Measurements from ENCODE around the gene CHAF1A. TPM values are rescaled to one million over a fixed set of nuclear protein-coding genes. Genes with fewer than 3 reads are reported as not detected.
A peak's percentile ranks its signal among the peaks of the same experiment; 100 is the strongest.

CHAF1A gene
- total and polyA plus RNA-seq, 7 experiments from 2014 or later = 3.2 to 71.2 (median 12.4) TPM

DNA sequence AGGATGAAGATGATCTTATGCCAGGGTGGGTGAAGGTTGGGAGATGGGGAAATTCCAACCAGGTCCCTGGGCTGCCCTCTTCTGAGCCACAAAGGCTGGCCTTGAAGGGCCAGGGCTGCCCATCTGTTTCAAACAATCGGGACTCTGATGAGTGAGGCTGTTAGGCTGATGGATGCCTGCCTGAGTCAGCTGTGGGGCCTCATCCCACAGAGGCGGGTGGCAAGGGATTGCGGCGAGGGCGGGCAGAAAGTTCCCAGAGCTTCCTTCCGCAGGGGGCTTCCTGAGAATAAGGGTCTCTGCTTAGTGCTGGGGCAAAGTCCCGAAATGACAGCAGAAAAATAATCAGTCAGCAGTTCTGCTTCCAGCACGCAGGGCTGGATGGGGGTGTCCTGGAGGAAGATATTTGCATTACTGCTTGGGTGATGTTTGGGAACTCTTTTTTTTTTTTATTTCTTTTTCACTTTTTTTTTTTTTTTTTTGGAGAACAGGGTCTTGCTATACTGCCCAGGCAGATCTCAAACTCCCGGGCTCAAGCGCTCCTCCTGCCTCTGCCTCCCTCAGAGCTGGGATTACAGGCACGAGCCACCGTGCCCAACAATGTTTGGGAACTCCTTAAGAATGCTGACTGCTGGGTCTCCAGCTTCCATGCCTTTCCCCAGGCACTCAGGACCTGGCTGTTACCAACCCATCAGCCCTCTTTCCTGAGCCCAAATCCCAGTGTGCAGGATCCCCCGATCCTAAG is 16.2 kb upstream of the CHAF1A start:
- no peak overlapping the region for H3K4me3 Mint-ChIP-seq
- ChIA-PET POLR2A (no interaction called here), CTCF (interaction anchor here (0.8 kb wide), 1 partner anchor 22 kb away, joined by 3 read pairs; no protein-coding TSS in a partner anchor)
- Histone ChIP-seq H3K36me3 (ENCODE audit: control insufficient read depth in 2 of 3, insufficient read depth in 3 of 3, low read length in 3 of 3) (peaks cover 0 to 58% (median 3%) of the 10 kb centered on the region in 3 experiments), H3K27ac (ENCODE audit: low read depth, low read length) (no peak overlapping the region), H3K9me3 (ENCODE audit: control insufficient read depth in 2 of 3, low read length in 3 of 3) (no peaks in the 10 kb centered on the region), H3K4me1 (ENCODE audit: control insufficient read depth in 2 of 2, insufficient read depth in 2 of 2, low read length in 2 of 2) (peaks cover 11 to 14% of the 10 kb centered on the region in 2 donors), H3K27me3 (ENCODE audit: control insufficient read depth in 2 of 2, insufficient read depth in 2 of 2, low read length in 2 of 2) (no peaks in the 10 kb centered on the region), H3K4me3 (ENCODE audit: low read length) (no peak overlapping the region)
- H3K9me3 Mint-ChIP-seq = no peaks in the 10 kb centered on the region
- no peaks in the 10 kb centered on the region for H3K27me3 Mint-ChIP-seq
- ATAC-seq (no peak), DNase-seq (no peak)
- intact Hi-C loops (cut with micrococcal nuclease) = no loop called here
- H3K27ac Mint-ChIP-seq = peak overlapping the region in 2 of 9 donors; percentile 19 to 47
- peaks cover 0 to 10% (median 0%) of the 10 kb centered on the region in 5 donors for H3K36me3 Mint-ChIP-seq
- H3K4me1 Mint-ChIP-seq = peaks cover 15 to 40% (median 25%) of the 10 kb centered on the region in 7 donors

DNA sequence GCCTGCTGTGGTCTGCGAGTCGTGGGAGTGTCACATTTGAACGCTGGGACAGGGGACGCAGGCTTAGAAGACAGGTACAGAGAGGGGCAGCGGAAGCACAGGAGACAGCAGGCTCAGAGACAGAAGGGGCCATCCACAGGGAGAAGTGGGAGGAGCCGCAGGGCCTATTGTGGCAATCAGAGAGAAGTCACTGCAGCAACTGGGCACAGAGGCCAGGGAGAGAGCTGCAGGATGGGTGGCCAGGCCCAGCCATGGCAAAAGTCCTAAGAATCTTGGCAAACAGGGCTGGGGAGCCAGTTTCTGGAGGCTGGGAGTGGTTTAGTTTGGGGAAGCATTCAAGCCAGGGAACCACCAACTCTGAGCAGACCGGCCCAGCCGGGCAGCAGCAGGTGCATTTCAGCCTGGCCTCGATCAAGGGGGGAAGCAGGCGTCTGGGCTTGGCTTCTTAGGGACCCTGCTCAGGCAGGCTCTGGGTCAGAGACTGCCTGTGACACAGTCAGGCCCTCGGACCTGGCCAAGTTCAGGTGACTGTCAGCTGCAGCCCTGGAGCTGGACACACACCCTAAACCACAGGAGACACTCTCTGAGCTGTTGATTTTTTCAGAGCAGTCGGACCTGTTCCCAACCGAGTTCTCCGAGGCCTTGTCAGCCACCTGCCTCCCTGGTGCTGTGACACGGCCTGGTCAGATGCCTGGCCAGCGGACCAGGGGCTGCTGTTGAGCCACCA is 13.9 kb upstream of the CHAF1A start:
- Histone ChIP-seq H3K4me3 (ENCODE audit: low read length) (no peak overlapping the region), H3K9me3 (ENCODE audit: control insufficient read depth in 2 of 3, low read length in 3 of 3) (no peaks in the 10 kb centered on the region), H3K36me3 (ENCODE audit: control insufficient read depth in 2 of 3, insufficient read depth in 3 of 3, low read length in 3 of 3) (peaks cover 0 to 68% (median 3%) of the 10 kb centered on the region in 3 experiments), H3K27ac (ENCODE audit: low read depth, low read length) (no peak overlapping the region), H3K27me3 (ENCODE audit: control insufficient read depth in 2 of 2, insufficient read depth in 2 of 2, low read length in 2 of 2) (no peaks in the 10 kb centered on the region), H3K4me1 (ENCODE audit: control insufficient read depth in 2 of 2, insufficient read depth in 2 of 2, low read length in 2 of 2) (peaks cover 11 to 25% of the 10 kb centered on the region in 2 donors)
- Mint-ChIP-seq H3K4me3 (peak overlapping the region in 1 of 10 donors; percentile 59), H3K27ac (peak overlapping the region in 3 of 9 donors; percentile 14 to 67 (median 37)), H3K4me1 (peaks cover 21 to 50% (median 34%) of the 10 kb centered on the region in 7 donors), H3K9me3 (no peaks in the 10 kb centered on the region), H3K27me3 (no peaks in the 10 kb centered on the region), H3K36me3 (peaks cover 0 to 10% (median 0%) of the 10 kb centered on the region in 5 donors)
- no peak for DNase-seq
- ATAC-seq = no peak
- ChIA-PET POLR2A (interaction anchor here (0.8 kb wide), 1 partner anchor 8 kb away, joined by 4 read pairs; no protein-coding TSS in a partner anchor), CTCF (no interaction called here)
- intact Hi-C loops (cut with micrococcal nuclease) = no loop called here

DNA sequence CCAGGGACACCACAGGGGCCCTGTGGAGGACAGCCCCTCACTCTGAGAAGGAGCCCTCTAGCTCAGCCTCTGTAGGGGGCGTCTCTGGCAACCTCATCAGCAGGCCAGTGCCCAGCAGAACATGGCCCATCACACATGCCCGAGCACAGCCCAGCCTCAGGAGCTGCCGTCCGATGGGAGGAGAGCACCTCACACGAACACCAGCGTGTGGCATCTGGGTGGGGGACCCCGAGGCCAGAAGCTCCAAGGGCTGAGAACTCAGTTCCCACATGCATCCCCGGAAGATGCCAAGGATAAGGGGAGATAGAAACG is 13.4 kb upstream of the CHAF1A start:
- Histone ChIP-seq H3K9me3 (ENCODE audit: control insufficient read depth in 2 of 3, low read length in 3 of 3) (no peaks in the 10 kb centered on the region), H3K36me3 (ENCODE audit: control insufficient read depth in 2 of 3, insufficient read depth in 3 of 3, low read length in 3 of 3) (peaks cover 0 to 66% (median 0%) of the 10 kb centered on the region in 3 experiments), H3K4me1 (ENCODE audit: control insufficient read depth in 2 of 2, insufficient read depth in 2 of 2, low read length in 2 of 2) (peaks cover 11 to 25% of the 10 kb centered on the region in 2 donors), H3K4me3 (ENCODE audit: low read length) (no peak overlapping the region), H3K27ac (ENCODE audit: low read depth, low read length) (no peak overlapping the region), H3K27me3 (ENCODE audit: control insufficient read depth in 2 of 2, insufficient read depth in 2 of 2, low read length in 2 of 2) (no peaks in the 10 kb centered on the region)
- Mint-ChIP-seq H3K4me1 (peaks cover 24 to 49% (median 37%) of the 10 kb centered on the region in 7 donors), H3K9me3 (no peaks in the 10 kb centered on the region), H3K27ac (peak overlapping the region in 3 of 9 donors; percentile 37 to 53 (median 43)), H3K36me3 (peaks cover 0 to 10% (median 0%) of the 10 kb centered on the region in 5 donors), H3K27me3 (no peaks in the 10 kb centered on the region), H3K4me3 (peak overlapping the region in 1 of 10 donors; percentile 5)
- ChIA-PET POLR2A (interaction anchor here (0.8 kb wide), 1 partner anchor 9 kb away, joined by 4 read pairs; no protein-coding TSS in a partner anchor), CTCF (no interaction called here)
- intact Hi-C loops (cut with micrococcal nuclease) = no loop called here
- DNase-seq (no peak), ATAC-seq (no peak)

- peak overlapping the region in 1 of 10 donors; percentile 59 for H3K4me3 Mint-ChIP-seq
- CTCF ChIA-PET = no interaction called here
- H3K27ac Mint-ChIP-seq = peak overlapping the region in 4 of 9 donors; percentile 6 to 86 (median 68)
These were observed 12.9 kb upstream of the CHAF1A start for GRCh38 chr19:4389511-4390016.

DNA sequence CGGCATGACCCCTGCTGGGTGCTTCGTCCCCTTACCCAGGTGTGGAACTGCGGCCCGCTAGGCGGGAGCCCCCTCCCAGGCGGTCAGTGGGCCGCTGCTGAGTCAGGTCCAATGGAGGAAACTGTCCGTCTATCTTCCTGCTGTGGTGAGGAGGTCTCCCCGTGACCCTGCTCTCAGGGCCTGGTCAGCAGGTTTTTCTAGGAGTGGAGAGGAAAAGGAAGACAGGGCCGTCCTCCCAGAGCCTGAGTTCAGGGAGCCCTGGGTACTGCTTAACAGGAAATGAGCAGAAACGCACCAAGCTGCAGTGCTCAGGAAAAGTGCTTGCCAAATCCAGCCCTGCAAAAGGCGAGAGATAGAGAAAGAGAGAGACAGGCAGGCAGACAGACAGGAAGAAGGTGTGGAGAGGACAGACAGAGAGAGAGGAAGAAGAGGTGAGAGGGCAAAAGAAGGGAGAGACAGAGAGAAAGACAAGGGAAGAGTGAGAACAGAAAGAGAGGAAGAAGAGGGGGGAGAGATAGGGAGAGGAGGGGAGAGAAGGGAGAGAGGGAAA is 12.3 kb upstream of the CHAF1A start:
- POLR2A ChIA-PET = interaction anchor here (0.9 kb wide), 1 partner anchor 37 kb away, joined by 3 read pairs; no protein-coding TSS in a partner anchor
- H3K27ac ChIP-seq (ENCODE audit: low read depth, low read length) = peak overlapping the region; percentile 47

More at GRCh38 chr19:4389511-4390016, 12.9 kb upstream of the CHAF1A start:
- intact Hi-C loops (cut with micrococcal nuclease) = no loop called here
- Histone ChIP-seq H3K9me3 (ENCODE audit: control insufficient read depth in 2 of 3, low read length in 3 of 3) (no peaks in the 10 kb centered on the region), H3K27me3 (ENCODE audit: control insufficient read depth in 2 of 2, insufficient read depth in 2 of 2, low read length in 2 of 2) (no peaks in the 10 kb centered on the region), H3K27ac (ENCODE audit: low read depth, low read length) (peak overlapping the region; percentile 47), H3K4me1 (ENCODE audit: control insufficient read depth in 2 of 2, insufficient read depth in 2 of 2, low read length in 2 of 2) (peaks cover 11 to 25% of the 10 kb centered on the region in 2 donors), H3K36me3 (ENCODE audit: control insufficient read depth in 2 of 3, insufficient read depth in 3 of 3, low read length in 3 of 3) (peaks cover 0 to 65% (median 0%) of the 10 kb centered on the region in 3 experiments), H3K4me3 (ENCODE audit: low read length) (no peak overlapping the region)
- DNase-seq (no peak), ATAC-seq (no peak)
- POLR2A ChIA-PET = no interaction called here
- Mint-ChIP-seq H3K9me3 (no peaks in the 10 kb centered on the region), H3K4me1 (peaks cover 30 to 54% (median 43%) of the 10 kb centered on the region in 7 donors), H3K36me3 (peaks cover 0 to 10% (median 0%) of the 10 kb centered on the region in 5 donors), H3K27me3 (no peaks in the 10 kb centered on the region)

More for the DNA sequence above, 12.3 kb upstream of the CHAF1A start:
- H3K27ac Mint-ChIP-seq = peak overlapping the region; percentile 16 to 97 (median 77)
- H3K27me3 ChIP-seq (ENCODE audit: control insufficient read depth in 2 of 2, insufficient read depth in 2 of 2, low read length in 2 of 2) = no peaks in the 10 kb centered on the region
- DNase-seq (no peak), ATAC-seq (no peak)
- peaks cover 0 to 65% (median 3%) of the 10 kb centered on the region in 3 experiments for H3K36me3 ChIP-seq (ENCODE audit: control insufficient read depth in 2 of 3, insufficient read depth in 3 of 3, low read length in 3 of 3)
- H3K36me3 Mint-ChIP-seq = peaks cover 0 to 10% (median 0%) of the 10 kb centered on the region in 5 donors
- no peak overlapping the region for H3K4me3 ChIP-seq (ENCODE audit: low read length)
- CTCF ChIA-PET = no interaction called here
- H3K27me3 Mint-ChIP-seq = no peaks in the 10 kb centered on the region
- intact Hi-C loops (cut with micrococcal nuclease) = no loop called here
- H3K4me1 Mint-ChIP-seq = peaks cover 33 to 60% (median 48%) of the 10 kb centered on the region in 7 donors
- H3K4me1 ChIP-seq (ENCODE audit: control insufficient read depth in 2 of 2, insufficient read depth in 2 of 2, low read length in 2 of 2) = peaks cover 11 to 25% of the 10 kb centered on the region in 2 donors
- no peaks in the 10 kb centered on the region for H3K9me3 ChIP-seq (ENCODE audit: control insufficient read depth in 2 of 3, low read length in 3 of 3)
- no peaks in the 10 kb centered on the region for H3K9me3 Mint-ChIP-seq
- peak overlapping the region in 9 of 10 donors; percentile 5 to 77 (median 60) for H3K4me3 Mint-ChIP-seq
